Right lobe of liver (tissue), 4 donors: Measurements from ENCODE around the gene RBMXL3.

Experiments
- POLR2A ChIP-seq: fragments of 450-650 bp; IDR thresholded peaks from one replicate; pipeline ENCODE4 v1.6.1; 2017; ENCODE audit warnings: antibody characterized with exemption, mild to moderate bottlenecking
- TF ChIP-seq, protein P1 (sequence below), 4 donors: fragments of 200-600 bp in 3 of 4; fragments of 450-650 bp in 1 of 4; IDR thresholded peaks; one replicate each; pipeline versions ENCODE4 v1.5.1 to v1.8.0; 2016 to 2022; ENCODE audit warnings: antibody characterized with exemption in 4 of 4, mild to moderate bottlenecking in 2 of 4
- donor health status: DM: no; HTN: no; CAD: no.
- donor health status: DM: no; HTN: no; CAD: no.
- donor health status: DM: no; HTN: yes; CAD: no.

GRCh38 chrX:115174548-115174947 lies 14.7 kb upstream of the RBMXL3 start:
- TF ChIP-seq, protein P1, sequence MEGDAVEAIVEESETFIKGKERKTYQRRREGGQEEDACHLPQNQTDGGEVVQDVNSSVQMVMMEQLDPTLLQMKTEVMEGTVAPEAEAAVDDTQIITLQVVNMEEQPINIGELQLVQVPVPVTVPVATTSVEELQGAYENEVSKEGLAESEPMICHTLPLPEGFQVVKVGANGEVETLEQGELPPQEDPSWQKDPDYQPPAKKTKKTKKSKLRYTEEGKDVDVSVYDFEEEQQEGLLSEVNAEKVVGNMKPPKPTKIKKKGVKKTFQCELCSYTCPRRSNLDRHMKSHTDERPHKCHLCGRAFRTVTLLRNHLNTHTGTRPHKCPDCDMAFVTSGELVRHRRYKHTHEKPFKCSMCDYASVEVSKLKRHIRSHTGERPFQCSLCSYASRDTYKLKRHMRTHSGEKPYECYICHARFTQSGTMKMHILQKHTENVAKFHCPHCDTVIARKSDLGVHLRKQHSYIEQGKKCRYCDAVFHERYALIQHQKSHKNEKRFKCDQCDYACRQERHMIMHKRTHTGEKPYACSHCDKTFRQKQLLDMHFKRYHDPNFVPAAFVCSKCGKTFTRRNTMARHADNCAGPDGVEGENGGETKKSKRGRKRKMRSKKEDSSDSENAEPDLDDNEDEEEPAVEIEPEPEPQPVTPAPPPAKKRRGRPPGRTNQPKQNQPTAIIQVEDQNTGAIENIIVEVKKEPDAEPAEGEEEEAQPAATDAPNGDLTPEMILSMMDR (IDR thresholded peaks at IDR 0.05), result no peak
- TF ChIP-seq POLR2A, result no peak
